HG02623 (cell line): Measurements from ENCODE around the gene UGGT1.

Experiments
- ATAC-seq: cut with Tn5 transposase; IDR thresholded peaks from one replicate; pipeline ENCODE4 v1.9.1; 2021; ENCODE audit warnings: moderate library complexity; ENCODE audit not compliant: unreplicated experiment

UGGT1 gene

DNA sequence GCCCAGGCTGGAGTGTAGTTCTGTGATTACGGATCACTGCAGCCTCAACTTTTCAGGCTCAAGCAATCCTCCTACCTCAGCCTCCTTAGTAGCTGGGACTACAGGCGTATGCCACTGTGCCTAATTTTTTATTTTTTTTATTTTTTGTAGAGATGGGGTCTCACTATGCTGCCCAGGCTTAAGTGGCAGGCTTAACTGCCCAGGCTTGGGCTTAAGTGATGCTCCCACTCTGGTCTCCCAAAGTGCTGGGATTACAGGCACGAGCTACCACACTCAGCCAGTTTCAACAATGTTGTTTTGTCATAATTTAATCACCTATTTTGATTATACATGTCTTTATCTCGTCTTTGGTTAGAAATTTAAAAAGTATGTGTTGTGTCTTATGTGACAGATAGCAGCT lies 18.2 kb downstream of the UGGT1 start:
- ATAC-seq = no peak

GRCh38 chr2:128115921-128116623 lies 25.1 kb downstream of the UGGT1 start:
- ATAC-seq = no peak

- ATAC-seq = no peak
Observed at GRCh38 chr2:128134573-128134972, 43.6 kb downstream of the UGGT1 start.

GRCh38 chr2:128137094-128137616 lies 46.2 kb downstream of the UGGT1 start:
- ATAC-seq = no peak

DNA sequence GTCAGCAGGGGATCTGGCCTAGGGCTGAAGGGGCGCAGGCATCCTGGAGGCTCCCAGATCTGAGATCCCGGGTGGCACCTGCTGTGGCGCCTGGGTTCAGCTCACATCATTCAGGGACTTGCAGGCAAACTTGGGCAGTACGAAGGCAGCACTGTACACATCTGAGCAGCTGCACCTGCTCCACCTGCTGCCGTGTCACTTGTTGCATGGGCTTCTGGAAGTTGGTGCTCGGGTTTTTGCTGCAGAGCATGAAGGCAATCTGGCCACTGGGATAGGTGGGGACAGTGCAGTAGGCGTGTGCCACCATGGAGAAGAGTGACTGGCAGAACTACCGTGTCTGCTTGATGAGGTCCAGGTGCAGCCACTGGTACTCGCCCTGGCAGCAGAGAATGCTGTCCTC lies 48.6 kb downstream of the UGGT1 start:
- ATAC-seq = no peak

- no peak for ATAC-seq
Observed at GRCh38 chr2:128145651-128146050, 54.7 kb downstream of the UGGT1 start.

- no peak for ATAC-seq
Observed at GRCh38 chr2:128153786-128154185, 62.8 kb downstream of the UGGT1 start.

DNA sequence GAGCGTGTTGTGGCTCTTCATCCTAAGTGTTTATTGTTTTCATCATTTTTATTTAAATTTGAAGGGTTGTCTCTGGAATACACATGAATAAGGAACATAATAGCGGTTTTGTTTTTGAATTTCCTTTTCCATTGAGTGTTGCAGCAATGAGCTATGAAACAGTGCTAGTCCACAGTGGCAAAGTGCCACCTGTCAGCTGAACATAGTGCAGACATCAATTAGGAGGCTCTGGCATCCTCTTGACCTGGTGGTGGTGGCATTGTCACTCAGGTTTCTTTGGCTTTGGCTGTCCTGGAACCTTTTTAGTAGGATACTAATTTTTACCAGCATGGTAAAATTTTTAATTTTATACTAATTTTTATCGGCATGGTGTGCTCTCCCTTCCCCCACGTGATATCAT lies 63.2 kb downstream of the UGGT1 start:
- no peak for ATAC-seq

DNA sequence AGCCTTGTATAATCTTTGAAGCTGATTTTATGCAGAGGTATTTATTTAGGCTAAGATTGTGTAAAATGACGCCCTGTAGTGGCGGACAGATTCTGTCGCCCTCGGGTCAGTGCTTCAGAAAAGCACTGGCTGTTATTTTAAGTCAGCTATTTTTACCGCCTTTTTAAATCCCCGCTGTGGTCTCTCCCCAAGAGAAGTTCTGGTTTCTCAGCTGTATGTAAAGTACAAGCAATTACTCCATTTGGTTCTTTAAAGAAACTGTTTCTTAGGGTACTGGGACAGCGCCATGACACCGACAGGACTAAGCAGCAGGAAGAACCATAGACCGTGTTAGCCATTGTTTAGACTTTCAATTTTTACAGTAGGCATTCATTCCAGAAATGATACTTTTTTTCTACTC lies 65.0 kb downstream of the UGGT1 start:
- ATAC-seq = no peak

DNA sequence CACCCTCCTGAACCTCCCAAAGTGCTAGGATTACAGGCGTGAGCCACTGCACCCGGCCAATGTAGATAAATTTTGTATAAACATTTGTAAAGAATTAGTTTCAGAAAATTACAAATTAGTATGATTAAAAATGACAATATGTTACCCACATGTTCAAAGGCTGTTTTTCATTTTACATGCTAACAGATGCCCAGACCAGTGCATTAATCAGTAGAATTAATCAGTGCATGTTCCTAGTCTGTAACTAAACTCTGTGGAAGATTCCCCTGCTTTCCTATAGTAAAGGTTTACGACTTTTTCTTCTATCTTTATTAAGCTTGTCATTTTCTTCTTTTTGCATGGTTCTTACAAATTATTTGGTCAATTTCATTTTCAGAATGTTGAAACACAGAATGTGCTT lies 65.8 kb downstream of the UGGT1 start:
- ATAC-seq = no peak

DNA sequence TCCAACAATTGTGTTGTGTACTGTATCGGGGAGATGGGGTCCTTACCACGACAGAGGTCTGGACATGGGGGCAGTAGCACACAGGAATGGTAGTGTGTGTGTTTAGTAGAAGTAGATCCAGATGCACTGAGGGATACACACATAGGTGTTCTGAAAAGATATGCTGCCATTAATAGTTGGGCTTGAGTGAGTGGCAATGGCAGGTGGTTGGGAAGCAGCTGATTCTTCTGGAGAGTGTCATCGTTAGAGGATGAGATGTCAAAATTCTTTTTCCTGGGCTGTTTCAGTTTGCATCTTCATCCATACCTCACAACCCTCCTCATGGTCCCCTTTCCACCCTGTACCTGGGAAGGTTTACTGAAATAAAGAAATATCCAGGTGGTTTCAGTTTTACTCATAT lies 66.6 kb downstream of the UGGT1 start:
- ATAC-seq = no peak

DNA sequence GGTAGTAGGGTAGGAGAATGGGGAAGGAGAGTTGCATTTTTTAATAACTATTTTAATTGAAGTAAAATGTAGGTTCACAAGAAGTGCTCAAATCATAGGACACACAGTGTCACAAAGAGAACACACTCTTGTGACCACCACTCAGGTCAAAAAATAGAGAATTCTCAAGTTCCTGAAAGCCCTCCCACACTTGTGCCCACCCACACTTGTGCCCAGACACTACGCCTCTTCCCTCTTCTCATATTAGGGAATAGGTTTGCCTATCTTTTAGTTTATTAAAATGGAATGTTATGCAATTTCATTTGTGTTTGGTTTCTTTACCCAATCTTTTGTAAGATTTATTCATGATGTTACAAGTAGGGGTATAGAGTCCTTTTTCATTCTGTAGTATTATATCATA lies 67.2 kb downstream of the UGGT1 start:
- ATAC-seq = no peak

DNA sequence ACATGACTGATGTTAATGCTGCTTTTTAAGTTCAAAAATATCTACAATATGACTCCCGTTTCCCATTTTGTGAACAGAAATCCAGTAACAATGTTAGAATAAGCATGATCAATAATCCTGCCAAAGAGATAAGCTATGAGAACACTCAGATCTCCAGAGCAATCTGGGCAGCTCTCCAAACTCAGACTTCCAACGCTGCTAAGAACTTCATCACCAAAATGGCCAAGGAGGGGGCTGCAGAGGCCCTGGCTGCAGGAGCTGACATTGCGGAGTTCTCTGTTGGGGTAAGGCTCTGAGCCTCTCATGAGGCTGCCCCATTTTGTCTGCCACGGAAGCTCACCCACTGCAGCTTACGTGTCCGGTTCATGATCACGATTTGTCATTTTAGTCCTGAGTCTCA lies 68.4 kb downstream of the UGGT1 start:
- ATAC-seq = no peak

GRCh38 chr2:128160616-128161275 lies 69.7 kb downstream of the UGGT1 start:
- ATAC-seq = no peak

- no peak for ATAC-seq
Observed at GRCh38 chr2:128162266-128162665, 71.3 kb downstream of the UGGT1 start.

DNA sequence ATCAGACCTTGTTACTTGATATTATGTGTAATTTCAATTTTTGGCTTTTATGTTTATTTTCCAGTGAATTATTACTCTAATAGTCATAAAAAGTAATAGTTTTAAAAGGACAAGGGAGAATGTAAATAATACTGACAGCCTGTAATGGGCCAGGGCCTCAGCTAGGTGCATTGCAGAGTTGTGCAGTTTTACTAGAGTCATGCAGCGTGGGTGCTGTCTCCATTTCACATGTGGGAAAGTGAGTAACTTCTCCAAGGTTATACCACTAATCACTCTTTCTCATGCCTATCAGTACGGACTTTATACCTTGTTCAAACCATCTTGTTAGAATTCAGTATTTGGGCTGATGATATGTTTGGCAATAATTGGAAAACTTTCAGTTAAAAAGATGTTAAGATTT lies 73.3 kb downstream of the UGGT1 start:
- ATAC-seq = no peak

GRCh38 chr2:128166746-128167353 lies 75.8 kb downstream of the UGGT1 start:
- ATAC-seq = no peak

GRCh38 chr2:128169094-128169493 lies 78.1 kb downstream of the UGGT1 start:
- ATAC-seq = no peak

- ATAC-seq = no peak
Observed at GRCh38 chr2:128169497-128169896, 78.5 kb downstream of the UGGT1 start.

DNA sequence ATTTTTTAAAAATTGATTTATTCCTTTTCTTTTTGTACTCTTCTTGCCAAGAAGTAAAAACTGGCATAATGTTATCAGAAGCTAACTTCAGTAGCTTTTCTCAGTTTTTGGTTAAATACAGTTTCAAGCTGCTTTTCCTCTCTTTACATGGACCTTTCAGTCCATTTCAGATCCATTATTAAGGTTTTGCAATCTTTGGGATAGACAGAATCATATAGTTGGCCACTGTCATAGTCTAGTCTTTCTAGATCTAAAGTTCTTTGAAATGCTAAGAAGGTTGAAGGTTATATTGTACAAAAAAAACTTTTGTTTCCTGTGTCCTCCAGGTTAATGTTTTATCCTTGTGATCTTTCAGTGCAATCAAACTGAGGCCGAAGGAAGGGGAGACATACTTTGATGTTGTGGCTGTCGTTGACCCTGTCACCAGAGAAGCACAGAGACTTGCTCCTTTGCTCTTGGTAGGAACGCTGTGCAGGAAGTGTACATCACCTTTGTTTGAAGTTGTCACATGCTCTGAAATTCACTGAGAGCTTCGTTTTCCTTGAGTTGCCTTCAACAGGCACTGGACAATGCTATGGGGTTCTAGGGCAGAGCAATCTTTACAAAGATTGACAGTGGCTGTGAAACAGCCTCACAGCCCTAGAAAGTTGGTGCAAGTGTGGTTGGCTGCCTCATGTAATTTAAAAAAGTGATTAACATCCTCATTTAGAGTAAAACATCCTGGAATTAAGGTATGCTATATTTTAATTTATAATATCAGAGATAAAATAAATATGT lies 79.1 kb downstream of the UGGT1 start:
- ATAC-seq = no peak

DNA sequence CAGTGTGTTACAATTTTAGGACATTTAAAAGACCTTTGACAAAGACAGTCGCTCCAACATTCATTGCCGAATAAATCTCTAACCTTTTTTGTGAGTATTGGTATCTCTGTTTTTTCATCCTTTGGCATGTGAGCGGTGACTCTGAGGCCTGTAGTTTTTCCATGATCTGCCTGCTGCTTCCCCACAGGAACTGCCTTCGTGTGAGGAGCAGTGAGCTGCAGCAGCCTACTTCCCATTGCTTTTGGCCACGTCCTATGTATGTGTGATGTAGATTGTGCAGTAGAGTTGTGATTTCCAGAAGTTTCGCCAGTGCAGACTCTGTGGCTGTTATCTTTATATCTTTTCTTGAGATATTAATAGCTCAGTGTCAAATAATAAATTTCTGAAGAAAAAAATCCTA lies 79.8 kb downstream of the UGGT1 start:
- no peak for ATAC-seq
